ENCODE measurements around the gene UBAP1. TPM values are rescaled to one million over a fixed set of nuclear protein-coding genes. Genes with fewer than 3 reads are reported as not detected.
"Not testable (repeated sequence)": the region's sequence is repeated elsewhere in the genome, so short reads cannot be mapped to it uniquely, and the experiment has no call there.

The UBAP1 gene
- total RNA-seq, 4 donors from 2014 or later, result 69.5 to 162 (median 90.8) TPM

GRCh38 chr9:34206561-34206960 lies 27.7 kb downstream of the UBAP1 start:
- intact Hi-C loops (cut with DNase I; ENCODE audit: low total_unique reads) (no loop called here), in situ Hi-C loops (cut with MboI; ENCODE audit: low sequenced_read_pairs in 4 of 4) (no loop called here)
- H3K4me1 ChIP-seq, result peaks cover 28 to 37% of the 10 kb centered on the region in 2 donors
- DNase-seq, result no peak
- no peak for ATAC-seq
- no peaks in the 10 kb centered on the region for H3K9me3 ChIP-seq
- H3K27ac ChIP-seq, result no peak overlapping the region
- peaks cover 0 to 5% of the 10 kb centered on the region in 2 donors for H3K36me3 ChIP-seq
- H3K27me3 ChIP-seq, result no peaks in the 10 kb centered on the region
- no peak overlapping the region for H3K4me3 ChIP-seq
- TF ChIP-seq POLR2A (IDR thresholded peaks at IDR 0.05), result no peak
- no peak for TF ChIP-seq CTCF (IDR thresholded peaks at IDR 0.05 in 4 of 5, conservative IDR thresholded peaks at IDR 0.05 in 1 of 5)

DNA sequence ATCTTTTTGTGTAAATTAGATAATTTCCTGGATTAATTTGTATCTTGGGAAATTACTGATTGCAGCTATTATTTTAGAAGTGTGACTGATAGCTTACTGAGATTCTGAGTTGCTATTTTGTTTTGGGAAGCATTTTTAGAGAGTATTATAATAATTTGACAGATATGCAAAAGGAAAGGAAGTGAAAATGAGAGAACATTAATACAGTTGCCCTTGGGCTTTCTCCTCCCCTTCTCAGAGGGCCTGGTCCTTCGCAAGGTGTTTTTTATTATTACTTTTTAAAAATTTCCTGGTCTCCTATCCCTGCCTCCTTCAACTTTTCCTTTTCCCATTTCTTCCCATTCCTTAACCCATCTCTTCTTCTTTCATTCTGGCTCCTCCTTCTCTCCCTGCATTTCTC lies 32.6 kb downstream of the UBAP1 start:
- Histone ChIP-seq H3K27ac (no peak overlapping the region), H3K36me3 (no peaks in the 10 kb centered on the region), H3K4me3 (no peak overlapping the region), H3K4me1 (peaks cover 8 to 33% of the 10 kb centered on the region in 2 donors), H3K27me3 (no peaks in the 10 kb centered on the region), H3K9me3 (no peaks in the 10 kb centered on the region)
- TF ChIP-seq POLR2A (IDR thresholded peaks at IDR 0.05), result no peak
- TF ChIP-seq CTCF (IDR thresholded peaks at IDR 0.05 in 4 of 5, conservative IDR thresholded peaks at IDR 0.05 in 1 of 5), result no peak
- in situ Hi-C loops (cut with MboI; ENCODE audit: low sequenced_read_pairs in 4 of 4), result no loop called here
- intact Hi-C loops (cut with DNase I; ENCODE audit: low total_unique reads), result no loop called here
- ATAC-seq (no peak), DNase-seq (no peak)

GRCh38 chr9:34214354-34215000 lies 35.6 kb downstream of the UBAP1 start:
- H3K27ac ChIP-seq; H3K27me3 ChIP-seq; intact Hi-C loops (cut with DNase I; ENCODE audit: low total_unique reads); H3K4me3 ChIP-seq; H3K9me3 ChIP-seq; ATAC-seq; H3K36me3 ChIP-seq; DNase-seq; in situ Hi-C loops (cut with MboI; ENCODE audit: low sequenced_read_pairs in 4 of 4): not testable (repeated sequence)
- peaks cover 7 to 40% of the 10 kb centered on the region in 2 donors for H3K4me1 ChIP-seq

GRCh38 chr9:34216325-34216724 lies 37.5 kb downstream of the UBAP1 start:
- ATAC-seq (no peak), DNase-seq (no peak)
- peaks cover 7 to 39% of the 10 kb centered on the region in 2 donors for H3K4me1 ChIP-seq
- H3K36me3 ChIP-seq, result no peaks in the 10 kb centered on the region
- no peaks in the 10 kb centered on the region for H3K9me3 ChIP-seq
- intact Hi-C loops (cut with DNase I; ENCODE audit: low total_unique reads) (no loop called here), in situ Hi-C loops (cut with MboI; ENCODE audit: low sequenced_read_pairs in 4 of 4) (no loop called here)
- H3K27ac ChIP-seq, result no peak overlapping the region
- no peak overlapping the region for H3K4me3 ChIP-seq
- H3K27me3 ChIP-seq, result no peaks in the 10 kb centered on the region
- TF ChIP-seq POLR2A (IDR thresholded peaks at IDR 0.05), result no peak
- TF ChIP-seq CTCF (IDR thresholded peaks at IDR 0.05 in 4 of 5, conservative IDR thresholded peaks at IDR 0.05 in 1 of 5), result no peak

DNA sequence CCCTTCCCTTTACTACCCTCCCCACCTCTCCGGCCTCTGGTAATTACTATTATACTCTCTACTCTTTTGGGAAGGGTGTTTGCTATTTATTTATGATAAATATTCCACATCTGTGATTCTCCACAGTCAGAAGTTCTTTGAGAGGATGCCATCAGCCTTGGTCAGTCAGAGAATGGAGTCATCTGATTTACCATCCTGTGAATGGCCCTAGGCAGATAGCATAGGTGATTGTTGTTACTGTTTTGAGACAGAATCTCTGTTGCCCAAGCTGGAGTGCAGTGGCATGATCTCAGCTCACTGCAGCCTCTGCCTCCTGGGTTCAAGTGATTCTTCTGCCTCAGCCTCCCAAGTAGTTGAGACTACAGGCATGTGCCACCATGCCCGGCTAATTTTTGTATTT lies 38.2 kb downstream of the UBAP1 start:
- DNase-seq; in situ Hi-C loops (cut with MboI; ENCODE audit: low sequenced_read_pairs in 4 of 4); H3K36me3 ChIP-seq; intact Hi-C loops (cut with DNase I; ENCODE audit: low total_unique reads); H3K4me3 ChIP-seq; H3K9me3 ChIP-seq; H3K27me3 ChIP-seq: not testable (repeated sequence)
- ATAC-seq, result peak in 1 of 2 donors; percentile 43
- H3K4me1 ChIP-seq, result peaks cover 7 to 39% of the 10 kb centered on the region in 2 donors
- peak overlapping the region in 1 of 4 donors; percentile 18 for H3K27ac ChIP-seq

DNA sequence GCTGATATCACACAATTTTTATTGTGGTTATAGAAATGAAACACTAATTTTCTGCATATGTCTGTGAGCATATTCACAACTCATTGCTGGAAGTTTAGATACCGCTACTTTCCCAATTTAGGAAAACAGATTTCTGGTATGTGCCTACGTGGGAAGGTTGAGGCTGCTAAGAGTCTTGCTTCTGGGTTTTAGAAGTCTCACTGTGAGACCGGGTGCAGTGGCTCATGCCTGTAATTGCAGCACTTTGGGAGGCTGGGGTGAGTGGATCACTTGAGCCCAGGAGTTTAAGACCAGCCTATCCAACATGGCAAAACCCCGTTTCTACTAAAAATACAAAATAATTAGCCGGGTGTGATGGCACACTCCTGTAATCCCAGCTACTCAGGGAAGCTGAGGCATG lies 39.6 kb downstream of the UBAP1 start:
- H3K4me1 ChIP-seq, result peaks cover 3 to 35% of the 10 kb centered on the region in 2 donors
- H3K27ac ChIP-seq, result no peak overlapping the region
- H3K36me3 ChIP-seq, result no peaks in the 10 kb centered on the region
- TF ChIP-seq POLR2A (IDR thresholded peaks at IDR 0.05) (no peak), CTCF (IDR thresholded peaks at IDR 0.05 in 4 of 5, conservative IDR thresholded peaks at IDR 0.05 in 1 of 5) (no peak)
- no peak overlapping the region for H3K4me3 ChIP-seq
- intact Hi-C loops (cut with DNase I; ENCODE audit: low total_unique reads), result no loop called here
- in situ Hi-C loops (cut with MboI; ENCODE audit: low sequenced_read_pairs in 4 of 4), result no loop called here
- no peaks in the 10 kb centered on the region for H3K27me3 ChIP-seq
- no peak for ATAC-seq
- no peaks in the 10 kb centered on the region for H3K9me3 ChIP-seq
- DNase-seq, result no peak

Data from gastrocnemius medialis (tissue), 4 donors.